Activated naive CD8-positive, alpha-beta T cell treated with anti-CD3 and anti-CD28 coated beads, Interleukin-2, amount 50 U/mL, for 24 hours (primary cell): ENCODE data around the gene SENP6.
"Not testable (repeated sequence)": the region's sequence is repeated elsewhere in the genome, so short reads cannot be mapped to it uniquely, and the experiment has no call there.

Source experiments
- ATAC-seq: fragments of 150-1000 bp; cut with Tn5 transposase; one replicate; pipeline ENCODE4 v1.10.0; 2021
- DNase-seq: peaks from one replicate; pipeline ENCODE4 v3.0.0; 2021
- H3K27ac Mint-ChIP-seq: one replicate; pipeline ENCODE4 v1.8.0; 2021; ENCODE audit warnings: mild to moderate bottlenecking, mixed read lengths
- H3K27me3 Mint-ChIP-seq: one replicate; pipeline ENCODE4 v1.8.0; 2021; ENCODE audit warnings: mixed read lengths
- H3K36me3 Mint-ChIP-seq: one replicate; pipeline ENCODE4 v1.8.0; 2021; ENCODE audit warnings: low read depth, mixed read lengths
- H3K4me1 Mint-ChIP-seq: one replicate; pipeline ENCODE4 v1.8.0; 2021; ENCODE audit warnings: mixed read lengths
- H3K4me3 Mint-ChIP-seq: one replicate; pipeline ENCODE4 v1.8.0; 2021; ENCODE audit warnings: mild to moderate bottlenecking, moderate library complexity, mixed read lengths
- H3K9me3 Mint-ChIP-seq: one replicate; pipeline ENCODE4 v1.8.0; 2021; ENCODE audit warnings: mixed read lengths

SENP6 gene

GRCh38 chr6:75673884-75674283 is 72.2 kb downstream of the SENP6 start:
- Mint-ChIP-seq H3K27ac (no peak overlapping the region), H3K36me3 (peaks cover 42% of the 10 kb centered on the region), H3K4me1 (no peaks in the 10 kb centered on the region), H3K9me3 (no peaks in the 10 kb centered on the region), H3K27me3 (no peaks in the 10 kb centered on the region), H3K4me3 (no peak overlapping the region)
- ATAC-seq, result no peak
- no peak for DNase-seq

GRCh38 chr6:75676377-75676776 is 74.7 kb downstream of the SENP6 start:
- no peak for ATAC-seq
- Mint-ChIP-seq H3K36me3 (peaks cover 64% of the 10 kb centered on the region), H3K4me3 (no peak overlapping the region), H3K9me3 (peaks cover 15% of the 10 kb centered on the region), H3K4me1 (no peaks in the 10 kb centered on the region), H3K27me3 (no peaks in the 10 kb centered on the region), H3K27ac (no peak overlapping the region)
- DNase-seq, result no peak

GRCh38 chr6:75682548-75682947 is 80.9 kb downstream of the SENP6 start:
- H3K27ac Mint-ChIP-seq, H3K4me1 Mint-ChIP-seq, DNase-seq, H3K4me3 Mint-ChIP-seq, H3K27me3 Mint-ChIP-seq, ATAC-seq: not testable (repeated sequence)
- H3K9me3 Mint-ChIP-seq, result peaks cover 28% of the 10 kb centered on the region
- H3K36me3 Mint-ChIP-seq, result peaks cover 93% of the 10 kb centered on the region

- peaks cover 90% of the 10 kb centered on the region for H3K36me3 Mint-ChIP-seq
- H3K4me1 Mint-ChIP-seq, ATAC-seq, H3K27me3 Mint-ChIP-seq, DNase-seq, H3K4me3 Mint-ChIP-seq, H3K27ac Mint-ChIP-seq: not testable (repeated sequence)
- H3K9me3 Mint-ChIP-seq, result peaks cover 28% of the 10 kb centered on the region
These were observed 81.3 kb downstream of the SENP6 start for GRCh38 chr6:75683005-75683404.

GRCh38 chr6:75687535-75687934 is 85.9 kb downstream of the SENP6 start:
- not testable (repeated sequence) for ATAC-seq, H3K4me3 Mint-ChIP-seq, DNase-seq, H3K9me3 Mint-ChIP-seq, H3K4me1 Mint-ChIP-seq, H3K27ac Mint-ChIP-seq, H3K27me3 Mint-ChIP-seq
- peaks cover 57% of the 10 kb centered on the region for H3K36me3 Mint-ChIP-seq

GRCh38 chr6:75687937-75688336 is 86.3 kb downstream of the SENP6 start:
- H3K27ac Mint-ChIP-seq, H3K4me1 Mint-ChIP-seq, ATAC-seq, H3K9me3 Mint-ChIP-seq, H3K4me3 Mint-ChIP-seq, H3K27me3 Mint-ChIP-seq, DNase-seq: not testable (repeated sequence)
- H3K36me3 Mint-ChIP-seq, result peaks cover 53% of the 10 kb centered on the region

- H3K27me3 Mint-ChIP-seq, result no peaks in the 10 kb centered on the region
These were observed 87.9 kb downstream of the SENP6 start for GRCh38 chr6:75689576-75689975.

GRCh38 chr6:75691012-75691411 is 89.3 kb downstream of the SENP6 start:
- no peak overlapping the region for H3K4me3 Mint-ChIP-seq
- H3K27ac Mint-ChIP-seq, result no peak overlapping the region
- no peaks in the 10 kb centered on the region for H3K9me3 Mint-ChIP-seq
- no peak for ATAC-seq
- DNase-seq, result no peak
- no peaks in the 10 kb centered on the region for H3K4me1 Mint-ChIP-seq
- no peaks in the 10 kb centered on the region for H3K27me3 Mint-ChIP-seq
- H3K36me3 Mint-ChIP-seq, result peaks cover 40% of the 10 kb centered on the region

More at GRCh38 chr6:75689576-75689975, 87.9 kb downstream of the SENP6 start:
- no peak for DNase-seq
- no peak for ATAC-seq
- Mint-ChIP-seq H3K9me3 (no peaks in the 10 kb centered on the region), H3K4me1 (no peaks in the 10 kb centered on the region), H3K4me3 (no peak overlapping the region), H3K36me3 (peaks cover 48% of the 10 kb centered on the region), H3K27ac (no peak overlapping the region)

GRCh38 chr6:75693534-75693933 is 91.9 kb downstream of the SENP6 start:
- Mint-ChIP-seq H3K4me1 (no peaks in the 10 kb centered on the region), H3K27me3 (no peaks in the 10 kb centered on the region), H3K27ac (no peak overlapping the region), H3K36me3 (peaks cover 30% of the 10 kb centered on the region), H3K9me3 (no peaks in the 10 kb centered on the region), H3K4me3 (no peak overlapping the region)
- no peak for DNase-seq
- ATAC-seq, result no peak

GRCh38 chr6:75694406-75694805 is 92.7 kb downstream of the SENP6 start:
- H3K27ac Mint-ChIP-seq, result no peak overlapping the region
- H3K27me3 Mint-ChIP-seq, result no peaks in the 10 kb centered on the region
- peaks cover 32% of the 10 kb centered on the region for H3K36me3 Mint-ChIP-seq
- ATAC-seq (no peak), DNase-seq (no peak)
- no peaks in the 10 kb centered on the region for H3K9me3 Mint-ChIP-seq
- no peak overlapping the region for H3K4me3 Mint-ChIP-seq
- no peaks in the 10 kb centered on the region for H3K4me1 Mint-ChIP-seq

- not testable (repeated sequence) for DNase-seq, H3K9me3 Mint-ChIP-seq, H3K4me3 Mint-ChIP-seq, H3K27me3 Mint-ChIP-seq, H3K27ac Mint-ChIP-seq, ATAC-seq, H3K4me1 Mint-ChIP-seq
- peaks cover 29% of the 10 kb centered on the region for H3K36me3 Mint-ChIP-seq
These were observed 106.7 kb downstream of the SENP6 start for GRCh38 chr6:75708334-75708733.

GRCh38 chr6:75711173-75711572 is 109.5 kb downstream of the SENP6 start:
- Mint-ChIP-seq H3K36me3 (peaks cover 34% of the 10 kb centered on the region), H3K9me3 (no peaks in the 10 kb centered on the region)

GRCh38 chr6:75719133-75719532 is 117.5 kb downstream of the SENP6 start:
- Mint-ChIP-seq H3K4me1 (no peaks in the 10 kb centered on the region), H3K27ac (no peak overlapping the region), H3K36me3 (peaks cover 10% of the 10 kb centered on the region), H3K27me3 (no peaks in the 10 kb centered on the region), H3K9me3 (no peaks in the 10 kb centered on the region), H3K4me3 (no peak overlapping the region)
- no peak for ATAC-seq
- DNase-seq, result no peak

More at GRCh38 chr6:75711173-75711572, 109.5 kb downstream of the SENP6 start:
- Mint-ChIP-seq H3K4me1 (no peaks in the 10 kb centered on the region), H3K27me3 (no peaks in the 10 kb centered on the region), H3K27ac (no peak overlapping the region), H3K4me3 (no peak overlapping the region)
- ATAC-seq (no peak), DNase-seq (no peak)

- no peak overlapping the region for H3K4me3 Mint-ChIP-seq
These were observed 121.7 kb downstream of the SENP6 start for GRCh38 chr6:75723382-75723781.

GRCh38 chr6:75727206-75727605 is 125.5 kb downstream of the SENP6 start:
- Mint-ChIP-seq H3K27me3 (peaks cover 2% of the 10 kb centered on the region), H3K36me3 (no peaks in the 10 kb centered on the region), H3K27ac (no peak overlapping the region), H3K9me3 (no peaks in the 10 kb centered on the region), H3K4me3 (no peak overlapping the region), H3K4me1 (no peaks in the 10 kb centered on the region)
- ATAC-seq (no peak), DNase-seq (no peak)

More at GRCh38 chr6:75723382-75723781, 121.7 kb downstream of the SENP6 start:
- H3K4me1 Mint-ChIP-seq, result no peaks in the 10 kb centered on the region
- H3K27ac Mint-ChIP-seq, result no peak overlapping the region
- no peaks in the 10 kb centered on the region for H3K27me3 Mint-ChIP-seq
- H3K36me3 Mint-ChIP-seq, result no peaks in the 10 kb centered on the region
- DNase-seq, result no peak
- H3K9me3 Mint-ChIP-seq, result no peaks in the 10 kb centered on the region
- no peak for ATAC-seq

- H3K4me1 Mint-ChIP-seq, H3K9me3 Mint-ChIP-seq, DNase-seq, H3K27me3 Mint-ChIP-seq, H3K4me3 Mint-ChIP-seq, H3K27ac Mint-ChIP-seq, H3K36me3 Mint-ChIP-seq, ATAC-seq: not testable (repeated sequence)
These were observed 129.3 kb downstream of the SENP6 start for GRCh38 chr6:75731029-75731428.
